ENCODE measurements around the gene GXYLT1.

DNA sequence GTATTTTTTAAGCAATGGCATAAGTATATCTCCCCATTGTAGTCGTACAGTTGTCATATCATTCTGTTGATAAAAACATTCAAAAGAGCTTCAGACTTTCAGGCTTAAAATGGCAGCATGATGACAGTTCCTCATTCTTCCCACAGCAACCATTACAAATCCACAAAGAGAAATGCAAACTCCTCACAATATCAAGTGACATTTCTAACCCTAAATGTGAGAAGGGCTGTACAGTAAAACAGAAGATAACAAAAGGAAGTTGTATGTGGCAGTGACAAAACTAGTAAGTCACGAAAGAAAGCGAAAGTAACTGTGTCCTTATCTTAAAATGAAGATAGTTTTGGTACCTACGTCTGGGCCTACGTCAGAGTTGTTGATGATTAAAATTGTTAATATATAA lies 46.7 kb downstream of the GXYLT1 start:
- TF ChIP-seq, protein P1, sequence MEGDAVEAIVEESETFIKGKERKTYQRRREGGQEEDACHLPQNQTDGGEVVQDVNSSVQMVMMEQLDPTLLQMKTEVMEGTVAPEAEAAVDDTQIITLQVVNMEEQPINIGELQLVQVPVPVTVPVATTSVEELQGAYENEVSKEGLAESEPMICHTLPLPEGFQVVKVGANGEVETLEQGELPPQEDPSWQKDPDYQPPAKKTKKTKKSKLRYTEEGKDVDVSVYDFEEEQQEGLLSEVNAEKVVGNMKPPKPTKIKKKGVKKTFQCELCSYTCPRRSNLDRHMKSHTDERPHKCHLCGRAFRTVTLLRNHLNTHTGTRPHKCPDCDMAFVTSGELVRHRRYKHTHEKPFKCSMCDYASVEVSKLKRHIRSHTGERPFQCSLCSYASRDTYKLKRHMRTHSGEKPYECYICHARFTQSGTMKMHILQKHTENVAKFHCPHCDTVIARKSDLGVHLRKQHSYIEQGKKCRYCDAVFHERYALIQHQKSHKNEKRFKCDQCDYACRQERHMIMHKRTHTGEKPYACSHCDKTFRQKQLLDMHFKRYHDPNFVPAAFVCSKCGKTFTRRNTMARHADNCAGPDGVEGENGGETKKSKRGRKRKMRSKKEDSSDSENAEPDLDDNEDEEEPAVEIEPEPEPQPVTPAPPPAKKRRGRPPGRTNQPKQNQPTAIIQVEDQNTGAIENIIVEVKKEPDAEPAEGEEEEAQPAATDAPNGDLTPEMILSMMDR (IDR thresholded peaks at IDR 0.05 in 2 of 3, conservative IDR thresholded peaks at IDR 0.05 in 1 of 3; ENCODE audit: borderline replicate concordance in 1 of 3, insufficient read depth in 1 of 3, low read depth in 2 of 3, low read length in 2 of 3), result no peak
- no peak for TF ChIP-seq POLR2A (IDR thresholded peaks at IDR 0.05; ENCODE audit: borderline replicate concordance, extremely low read depth, insufficient read depth, insufficient read length)

All from HCT116 (cell line).